Stomach smooth muscle (tissue), 2 donors: ENCODE measurements around the gene KLK8.

Experiments
- H3K27ac ChIP-seq: one replicate; pipeline ENCODE4 v1.7.0; 2013; ENCODE audit warnings: mild to moderate bottlenecking, low read length, inconsistent platforms
- H3K27me3 ChIP-seq, 2 donors: one replicate each; pipeline ENCODE4 v1.7.0; 2013; ENCODE audit warnings: low read length in 2 of 2; ENCODE audit not compliant: insufficient read depth in 2 of 2, control insufficient read depth in 1 of 2
- H3K36me3 ChIP-seq, 2 donors: one replicate each; pipeline ENCODE4 v1.7.0; 2013; ENCODE audit warnings: low read length in 2 of 2; ENCODE audit not compliant: control insufficient read depth in 2 of 2, insufficient read depth in 2 of 2
- H3K4me1 ChIP-seq: one replicate; pipeline ENCODE4 v1.7.0; 2013; ENCODE audit warnings: low read length; ENCODE audit not compliant: control insufficient read depth, insufficient read depth
- H3K4me3 ChIP-seq, 2 donors: one replicate each; pipeline ENCODE4 v1.7.0; 2013; ENCODE audit warnings: low read length in 2 of 2
- H3K9ac ChIP-seq, 2 donors: one replicate each; pipeline ENCODE4 v1.7.0; 2013; ENCODE audit warnings: low read length in 2 of 2, mild to moderate bottlenecking in 1 of 2
- H3K9me3 ChIP-seq, 2 donors: one replicate each; pipeline ENCODE4 v1.7.0; 2013; ENCODE audit warnings: low read length in 2 of 2; ENCODE audit not compliant: control insufficient read depth in 2 of 2
- donor health status: healthy.
- donor health status: Pancreatic carcinoma.

Gene KLK8

GRCh38 chr19:51001515-51001914 is at the start of gene KLK8:
KLK8 (minus strand) TSS chr19:51001604; CDS start chr19:51001167, 437 bp downstream.
- no peaks in the 10 kb centered on the region for H3K9me3 ChIP-seq
- no peaks in the 10 kb centered on the region for H3K36me3 ChIP-seq
- no peak within 1 kb of the TSS for H3K27ac ChIP-seq
- H3K9ac ChIP-seq, result no peak within 1 kb of the TSS
- H3K4me1 ChIP-seq, result no peaks in the 10 kb centered on the region
- no peak within 1 kb of the TSS for H3K4me3 ChIP-seq
- H3K27me3 ChIP-seq, result peaks cover 25 to 26% of the 10 kb centered on the region in 2 donors

GRCh38 chr19:51047031-51047335 is 45.6 kb upstream of the KLK8 start:
- no peak overlapping the region for H3K4me3 ChIP-seq
- no peaks in the 10 kb centered on the region for H3K9me3 ChIP-seq
- H3K36me3 ChIP-seq, result no peaks in the 10 kb centered on the region
- no peak overlapping the region for H3K27ac ChIP-seq
- H3K27me3 ChIP-seq, result peaks cover 0 to 5% of the 10 kb centered on the region in 2 donors
- no peaks in the 10 kb centered on the region for H3K4me1 ChIP-seq
- no peak overlapping the region for H3K9ac ChIP-seq

GRCh38 chr19:51044327-51044726 is 42.9 kb upstream of the KLK8 start:
- no peaks in the 10 kb centered on the region for H3K4me1 ChIP-seq
- H3K27ac ChIP-seq, result no peak overlapping the region
- peaks cover 0 to 5% of the 10 kb centered on the region in 2 donors for H3K27me3 ChIP-seq
- H3K9ac ChIP-seq, result no peak overlapping the region
- H3K36me3 ChIP-seq, result no peaks in the 10 kb centered on the region
- H3K4me3 ChIP-seq, result no peak overlapping the region
- H3K9me3 ChIP-seq, result no peaks in the 10 kb centered on the region

GRCh38 chr19:51043497-51043896 is 42.1 kb upstream of the KLK8 start:
- H3K27me3 ChIP-seq, result peaks cover 0 to 5% of the 10 kb centered on the region in 2 donors
- no peaks in the 10 kb centered on the region for H3K4me1 ChIP-seq
- no peak overlapping the region for H3K27ac ChIP-seq
- no peak overlapping the region for H3K4me3 ChIP-seq
- no peaks in the 10 kb centered on the region for H3K36me3 ChIP-seq
- H3K9ac ChIP-seq, result no peak overlapping the region
- H3K9me3 ChIP-seq, result no peaks in the 10 kb centered on the region

GRCh38 chr19:51040151-51040550 is 38.7 kb upstream of the KLK8 start:
- Histone ChIP-seq H3K27me3 (no peaks in the 10 kb centered on the region), H3K4me3 (no peak overlapping the region), H3K9ac (no peak overlapping the region), H3K4me1 (no peaks in the 10 kb centered on the region), H3K9me3 (no peaks in the 10 kb centered on the region), H3K36me3 (no peaks in the 10 kb centered on the region), H3K27ac (no peak overlapping the region)

GRCh38 chr19:51036519-51036918 is 35.1 kb upstream of the KLK8 start:
- H3K4me3 ChIP-seq, result no peak overlapping the region
- no peaks in the 10 kb centered on the region for H3K4me1 ChIP-seq
- H3K9ac ChIP-seq, result no peak overlapping the region
- H3K27me3 ChIP-seq, result peaks cover 4% of the 10 kb centered on the region in 2 donors
- H3K27ac ChIP-seq, result no peak overlapping the region
- H3K9me3 ChIP-seq, result no peaks in the 10 kb centered on the region
- H3K36me3 ChIP-seq, result no peaks in the 10 kb centered on the region

- Histone ChIP-seq H3K27ac (no peak within 1 kb of the TSS), H3K9me3 (peaks cover 0 to under 1% of the 10 kb centered on the region in 2 donors), H3K27me3 (peaks cover 4 to 8% of the 10 kb centered on the region in 2 donors), H3K4me1 (no peaks in the 10 kb centered on the region), H3K4me3 (no peak within 1 kb of the TSS), H3K36me3 (no peaks in the 10 kb centered on the region), H3K9ac (no peak within 1 kb of the TSS)
These were observed 33.3 kb upstream of the KLK8 start, which contains the start of gene KLK12 for GRCh38 chr19:51034704-51035103. KLK12 (minus strand) TSS chr19:51035002; CDS start chr19:51034621, 381 bp downstream.

- no peak overlapping the region for H3K4me3 ChIP-seq
- peaks cover 0 to 3% of the 10 kb centered on the region in 2 donors for H3K9me3 ChIP-seq
- no peak overlapping the region for H3K27ac ChIP-seq
- no peak overlapping the region for H3K9ac ChIP-seq
- no peaks in the 10 kb centered on the region for H3K36me3 ChIP-seq
- H3K4me1 ChIP-seq, result no peaks in the 10 kb centered on the region
- peaks cover 8 to 12% of the 10 kb centered on the region in 2 donors for H3K27me3 ChIP-seq
These were observed 30.4 kb upstream of the KLK8 start for GRCh38 chr19:51031880-51032225.

- Histone ChIP-seq H3K27ac (no peak overlapping the region), H3K4me3 (no peak overlapping the region), H3K27me3 (peaks cover 8 to 12% of the 10 kb centered on the region in 2 donors), H3K4me1 (no peaks in the 10 kb centered on the region), H3K9me3 (peaks cover 0 to 3% of the 10 kb centered on the region in 2 donors), H3K36me3 (no peaks in the 10 kb centered on the region), H3K9ac (no peak overlapping the region)
These were observed 29.9 kb upstream of the KLK8 start for GRCh38 chr19:51031220-51031879.

- H3K4me1 ChIP-seq, result no peaks in the 10 kb centered on the region
- peaks cover 0 to 3% of the 10 kb centered on the region in 2 donors for H3K9me3 ChIP-seq
- H3K36me3 ChIP-seq, result no peaks in the 10 kb centered on the region
- no peak overlapping the region for H3K4me3 ChIP-seq
- peaks cover 12 to 13% of the 10 kb centered on the region in 2 donors for H3K27me3 ChIP-seq
- no peak overlapping the region for H3K9ac ChIP-seq
- H3K27ac ChIP-seq, result no peak overlapping the region
These were observed 29.2 kb upstream of the KLK8 start for GRCh38 chr19:51030631-51031030.

- peaks cover 13 to 16% of the 10 kb centered on the region in 2 donors for H3K27me3 ChIP-seq
- H3K4me3 ChIP-seq, result no peak overlapping the region
- no peaks in the 10 kb centered on the region for H3K4me1 ChIP-seq
- H3K9ac ChIP-seq, result no peak overlapping the region
- no peak overlapping the region for H3K27ac ChIP-seq
- H3K36me3 ChIP-seq, result no peaks in the 10 kb centered on the region
- peaks cover 0 to 3% of the 10 kb centered on the region in 2 donors for H3K9me3 ChIP-seq
These were observed 28.3 kb upstream of the KLK8 start for GRCh38 chr19:51029718-51030117.
